GM18502 (cell line): Measurements from ENCODE around the gene AFAP1.

ENCODE experiments used
- ATAC-seq: cut with Tn5 transposase; IDR thresholded peaks from one replicate; pipeline ENCODE4 v1.9.1; 2021; ENCODE audit warnings: mild to moderate bottlenecking; ENCODE audit not compliant: unreplicated experiment, poor library complexity

The AFAP1 gene

GRCh38 chr4:7939377-7940108, at the start of gene AFAP1:
AFAP1 (minus strand) TSS chr4:7939861; CDS start chr4:7872078, 67,783 bp downstream.
- ATAC-seq: peak; percentile 95

- no peak for ATAC-seq
Measured at GRCh38 chr4:7988437-7988836, 48.8 kb upstream of the AFAP1 start.

DNA sequence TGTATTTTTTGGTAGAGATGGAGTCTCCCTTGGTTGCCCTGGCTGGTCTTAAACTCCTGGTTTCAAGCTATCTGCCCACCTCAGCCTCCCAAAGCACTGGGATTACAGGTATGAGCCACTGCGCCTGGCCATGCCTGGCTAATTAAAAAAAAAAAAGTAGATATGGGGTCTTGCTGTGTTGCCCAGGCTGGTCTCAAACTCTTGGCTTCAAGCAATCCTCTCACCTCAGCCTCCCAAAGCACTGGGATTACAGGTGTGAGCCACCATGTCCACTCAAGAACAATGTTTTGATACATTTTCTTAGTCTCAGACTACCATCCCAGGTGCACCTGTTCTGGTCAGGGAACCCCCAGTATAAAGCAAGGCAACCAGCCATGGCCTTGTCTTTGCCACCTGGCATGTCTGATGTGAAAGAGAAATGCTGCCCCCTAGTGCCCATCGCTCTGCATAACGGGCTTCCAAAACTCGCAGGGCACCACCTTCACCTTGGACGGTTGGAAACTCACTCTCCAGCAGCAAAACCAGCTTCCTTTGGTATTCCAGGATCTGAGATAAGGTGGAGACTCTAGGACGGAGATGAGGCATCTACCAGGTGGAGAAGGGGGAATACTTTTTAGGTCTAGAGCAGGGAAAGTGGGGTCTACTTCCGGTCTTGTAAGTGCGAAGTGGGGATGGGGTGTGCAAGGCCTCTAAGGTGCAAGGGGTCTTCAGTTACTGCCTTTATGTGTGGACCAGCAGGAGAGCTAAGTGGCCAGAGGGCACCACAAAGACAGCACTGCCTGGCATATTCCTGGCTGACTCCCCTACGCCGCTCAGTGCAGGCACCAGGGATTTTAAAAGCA, 47.7 kb upstream of the AFAP1 start:
- ATAC-seq: peak; percentile 87

- no peak for ATAC-seq
Measured at GRCh38 chr4:7985891-7986441, 46.3 kb upstream of the AFAP1 start.

DNA sequence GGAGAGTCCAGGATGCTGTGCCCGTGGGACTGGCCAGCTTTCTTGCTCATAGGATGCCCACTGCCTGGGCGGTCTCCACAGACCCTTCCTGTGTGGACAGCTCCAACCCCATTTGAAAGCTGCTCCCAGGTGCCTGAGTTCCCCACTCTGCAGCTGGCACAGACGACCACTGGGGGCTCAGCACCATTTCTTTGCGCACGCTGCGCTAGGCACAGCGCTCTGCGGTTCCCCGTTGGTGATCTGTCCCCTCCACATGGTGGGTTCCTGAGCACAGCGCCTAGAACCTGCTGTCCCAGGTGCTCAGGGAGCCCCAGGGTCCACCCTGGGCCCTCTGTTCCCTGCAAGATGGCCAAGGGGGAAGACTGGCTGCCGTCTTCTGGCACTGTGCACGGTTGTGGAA, 45.4 kb upstream of the AFAP1 start:
- no peak for ATAC-seq

- ATAC-seq: no peak
Measured at GRCh38 chr4:7984286-7984925, 44.7 kb upstream of the AFAP1 start.

DNA sequence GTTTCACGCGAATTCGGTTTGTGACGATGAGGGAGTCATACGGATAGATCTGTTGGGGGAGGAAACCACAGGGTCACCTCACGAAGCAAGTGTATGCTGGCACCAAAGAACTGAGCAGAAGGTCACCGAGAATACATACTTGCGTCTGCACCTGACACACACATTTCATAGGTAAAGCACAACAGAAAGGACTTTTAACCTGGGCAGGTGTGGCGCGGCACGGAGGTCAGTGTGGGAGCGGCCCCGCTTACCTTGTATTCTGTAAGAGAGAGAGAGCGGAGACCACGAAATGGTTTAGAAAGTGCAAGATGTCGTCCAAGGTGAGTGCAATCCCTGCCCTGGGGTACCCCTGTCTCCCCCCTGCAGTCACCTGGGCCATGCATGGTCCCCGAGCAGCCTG, 43.6 kb upstream of the AFAP1 start:
- no peak for ATAC-seq

- no peak for ATAC-seq
Measured at GRCh38 chr4:7981738-7982394, 42.2 kb upstream of the AFAP1 start.

- no peak for ATAC-seq
Measured at GRCh38 chr4:7980036-7980435, 40.4 kb upstream of the AFAP1 start.

- no peak for ATAC-seq
Measured at GRCh38 chr4:7979652-7979968, 39.9 kb upstream of the AFAP1 start.

GRCh38 chr4:7978907-7979651, 39.4 kb upstream of the AFAP1 start:
- no peak for ATAC-seq

DNA sequence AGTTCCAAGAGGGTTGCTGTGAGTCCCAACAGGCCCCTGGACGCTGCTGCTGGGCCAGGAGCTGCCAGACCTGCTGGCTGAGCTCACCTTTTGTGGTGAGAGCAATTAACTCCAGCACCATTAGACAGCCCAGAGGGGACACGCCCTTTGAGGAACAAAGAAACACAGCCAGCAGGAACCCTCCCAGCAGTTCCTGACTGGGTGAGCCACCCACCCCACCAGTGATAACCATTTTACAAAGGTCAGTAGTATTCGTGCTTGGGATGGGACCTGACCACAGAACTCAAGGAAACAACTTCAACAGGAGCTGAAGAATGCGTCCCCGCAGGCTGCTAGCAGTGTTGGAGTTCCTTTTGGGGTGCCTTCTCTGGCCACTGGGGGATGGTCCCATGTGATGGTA, 38.8 kb upstream of the AFAP1 start:
- ATAC-seq: no peak

GRCh38 chr4:7976634-7977033, 37.0 kb upstream of the AFAP1 start:
- no peak for ATAC-seq

DNA sequence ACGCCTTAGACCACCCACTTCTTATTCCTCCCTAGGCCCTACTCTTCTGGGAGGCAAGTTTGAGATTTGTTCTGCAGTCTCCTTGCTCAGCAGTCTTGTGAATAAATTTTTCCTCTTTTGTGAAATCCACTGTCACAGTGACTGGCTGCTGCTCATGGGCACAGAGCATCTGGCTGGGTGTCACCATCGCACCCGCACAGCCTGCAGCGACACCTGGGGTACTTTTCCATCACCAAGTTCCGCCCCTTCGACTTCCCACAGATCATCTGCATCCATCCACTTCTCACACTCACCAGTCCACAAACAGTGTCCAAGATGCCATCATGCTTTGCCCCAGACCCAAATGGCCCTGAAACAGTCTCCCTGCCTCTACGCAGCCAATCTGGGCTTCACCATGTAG, 36.4 kb upstream of the AFAP1 start:
- ATAC-seq: no peak

DNA sequence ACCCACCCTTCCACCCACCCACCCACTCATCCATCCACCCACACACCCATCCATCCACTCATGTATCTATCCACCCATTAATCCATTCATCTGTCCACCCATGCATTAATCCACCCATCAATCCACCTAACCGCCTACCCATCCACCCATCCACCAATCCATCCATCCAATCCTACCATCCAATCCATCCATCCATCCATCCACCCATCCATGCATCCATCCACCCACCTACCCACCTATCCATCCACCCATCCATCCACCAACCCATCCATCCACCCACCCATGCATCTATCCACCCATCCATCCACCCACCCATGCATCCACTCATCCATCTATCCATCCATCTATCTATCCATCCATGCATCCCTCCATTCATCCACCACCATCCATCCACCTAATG, 34.8 kb upstream of the AFAP1 start:
- ATAC-seq: no peak

- ATAC-seq: no peak
Measured at GRCh38 chr4:7973545-7973981, 33.9 kb upstream of the AFAP1 start.

- no peak for ATAC-seq
Measured at GRCh38 chr4:7971881-7972500, 32.3 kb upstream of the AFAP1 start.

GRCh38 chr4:7971159-7971631, 31.5 kb upstream of the AFAP1 start:
- ATAC-seq: no peak

- ATAC-seq: peak; percentile 15
Measured at GRCh38 chr4:7970361-7970946, 30.8 kb upstream of the AFAP1 start.
